ENCODE measurements around the gene MBOAT1.

Gene MBOAT1

DNA sequence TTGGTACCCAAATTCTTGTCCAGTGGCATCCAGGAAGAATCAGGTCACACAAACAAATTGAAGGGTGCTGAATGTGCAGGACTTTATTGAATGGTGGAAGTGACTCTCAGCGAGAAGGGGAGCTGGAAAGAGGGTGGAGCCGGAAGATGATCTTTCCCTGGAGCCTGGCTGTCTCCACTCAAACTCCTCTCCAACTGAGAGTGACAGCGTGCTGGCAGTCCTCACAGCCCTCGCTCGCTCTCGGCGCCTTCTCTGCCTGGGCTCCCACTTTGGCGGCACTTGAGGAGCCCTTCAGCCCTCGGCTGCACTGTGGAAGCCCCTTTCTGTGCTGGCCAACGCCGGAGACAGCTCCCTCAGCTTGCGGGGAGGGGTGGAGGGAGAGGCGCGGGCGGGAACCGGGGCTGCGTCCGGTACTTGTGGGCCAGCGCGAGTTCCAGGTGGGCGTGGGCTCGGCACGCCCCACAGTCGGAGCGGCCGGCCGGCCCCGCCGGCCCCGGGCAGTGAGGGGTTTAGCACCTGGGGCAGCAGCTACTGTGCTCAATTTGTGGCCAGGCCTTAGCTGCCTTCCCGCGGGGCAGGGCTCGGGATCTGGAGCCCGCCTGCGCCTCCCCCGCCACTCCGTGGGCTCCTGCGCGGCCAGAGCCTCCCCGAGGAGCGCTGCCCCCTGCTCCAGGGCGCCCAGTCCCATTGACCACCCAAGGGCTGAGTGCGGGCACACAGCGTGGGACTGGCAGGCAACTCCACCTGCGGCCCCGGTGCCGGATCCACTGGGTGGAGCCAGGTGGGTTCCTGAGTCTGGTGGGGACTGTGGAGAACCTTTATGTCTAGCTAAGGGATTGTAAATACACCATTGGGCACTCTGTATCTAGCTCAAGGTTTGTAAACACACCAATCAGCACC, 26.7 kb upstream of the MBOAT1 start:
- DNase-seq (ENCODE audit: low spot score), result no peak
- no peak for TF ChIP-seq CTCF (IDR thresholded peaks at IDR 0.05; ENCODE audit: extremely low read depth, missing control alignments)

DNA sequence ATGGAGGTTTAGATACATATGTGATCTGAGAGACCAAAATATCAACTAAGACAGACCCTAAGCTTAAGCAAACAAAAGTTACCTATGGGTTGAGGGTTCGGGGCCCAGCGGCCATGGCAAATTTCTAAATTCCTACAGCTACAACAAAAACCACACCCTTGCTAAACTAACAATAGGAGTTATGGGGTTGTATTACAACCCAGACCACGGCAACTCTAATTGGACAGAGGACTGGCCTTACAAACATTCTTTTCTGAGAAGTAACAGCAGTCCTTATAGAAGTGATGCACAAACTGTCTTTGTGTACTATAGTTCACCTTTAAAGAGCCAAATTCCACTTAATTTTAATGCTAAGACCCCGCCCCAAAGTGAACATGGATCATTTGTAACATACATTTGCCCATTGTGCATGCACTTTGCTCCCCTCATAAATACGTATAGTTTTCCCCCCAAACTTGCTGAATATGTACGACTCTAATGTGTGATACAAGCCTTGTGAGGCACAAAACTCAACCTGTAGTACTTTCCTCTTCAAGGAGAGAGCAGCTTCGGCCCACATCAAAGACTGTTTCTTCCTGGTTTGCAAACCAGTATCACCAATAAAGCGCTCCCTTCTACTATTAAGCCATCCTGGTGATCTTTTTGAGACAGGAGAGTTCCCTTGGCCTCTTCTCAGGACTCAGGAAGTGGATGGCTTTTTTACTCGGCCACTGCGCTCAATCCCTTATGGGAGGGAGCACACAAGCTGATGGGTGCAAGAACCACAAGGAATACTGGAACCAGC, 25.6 kb upstream of the MBOAT1 start:
- no peak for DNase-seq (ENCODE audit: low spot score)
- no peak for TF ChIP-seq CTCF (IDR thresholded peaks at IDR 0.05; ENCODE audit: extremely low read depth, missing control alignments)

- DNase-seq (ENCODE audit: low spot score), result no peak
- no peak for TF ChIP-seq CTCF (IDR thresholded peaks at IDR 0.05; ENCODE audit: extremely low read depth, missing control alignments)
Measured at GRCh38 chr6:20236909-20237600, 24.8 kb upstream of the MBOAT1 start.

GRCh38 chr6:20236344-20236743, 24.1 kb upstream of the MBOAT1 start:
- no peak for TF ChIP-seq CTCF (IDR thresholded peaks at IDR 0.05; ENCODE audit: extremely low read depth, missing control alignments)
- DNase-seq (ENCODE audit: low spot score), result no peak

- no peak for DNase-seq (ENCODE audit: low spot score)
Measured at GRCh38 chr6:20235041-20235440, 22.8 kb upstream of the MBOAT1 start.

DNA sequence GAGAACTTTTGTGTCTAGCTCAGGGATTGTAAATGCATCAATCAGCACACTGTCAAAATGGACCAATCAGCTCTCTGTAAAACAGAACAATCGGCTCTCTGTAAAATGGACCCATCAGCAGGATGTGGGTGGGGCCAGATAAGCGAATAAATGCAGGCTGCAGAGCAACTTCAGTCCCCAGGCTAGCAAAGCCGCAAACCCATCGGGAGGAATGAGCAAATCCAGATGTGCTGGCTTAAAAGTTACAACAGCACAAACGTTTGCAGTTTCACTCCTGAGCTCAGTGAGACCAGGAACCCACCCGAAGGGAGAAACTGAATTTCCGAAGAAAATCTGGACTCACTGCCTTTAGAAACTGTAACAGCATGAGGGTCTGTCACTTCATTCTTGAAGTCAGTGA, 21.9 kb upstream of the MBOAT1 start:
- no peak for TF ChIP-seq CTCF (IDR thresholded peaks at IDR 0.05; ENCODE audit: extremely low read depth, missing control alignments)

More at GRCh38 chr6:20235041-20235440, 22.8 kb upstream of the MBOAT1 start:
- TF ChIP-seq CTCF (IDR thresholded peaks at IDR 0.05; ENCODE audit: extremely low read depth, missing control alignments), result no peak

More for the DNA sequence above, 21.9 kb upstream of the MBOAT1 start:
- no peak for DNase-seq (ENCODE audit: low spot score)
